IPS-NIHi7 (cell line): ENCODE results near the gene RS1.
A peak's percentile ranks its signal among the peaks of the same experiment; 100 is the strongest.

Source experiments
- DNase-seq: peaks from one replicate; pipeline ENCODE4 v3.0.0; 2012; ENCODE audit warnings: mixed read lengths; ENCODE audit errors: extremely low spot score

Gene RS1

DNA sequence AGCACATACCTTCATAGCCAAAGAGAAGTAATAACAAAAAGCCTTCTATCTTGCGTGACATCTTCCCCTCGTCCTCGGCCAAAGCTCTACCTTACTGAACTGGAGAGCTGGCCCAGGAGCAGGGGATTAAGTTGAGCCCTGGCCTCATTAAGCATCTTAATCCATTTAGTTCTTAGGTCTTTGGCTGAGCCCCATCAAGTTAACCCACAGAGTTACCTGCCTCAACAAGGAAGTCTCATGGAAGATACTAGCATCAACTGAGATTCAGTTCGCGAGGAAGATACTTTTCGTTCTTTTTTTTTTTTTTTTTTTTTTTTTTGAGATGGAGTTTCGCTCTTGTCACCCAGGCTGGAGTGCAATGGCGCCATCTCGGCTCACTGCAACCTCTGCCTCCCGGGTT lies at the start of gene RS1:
Gene RS1, minus strand, starts transcription at position 101 of the 400 bp plus-strand sequence. Its CDS starts 40 bp downstream, at position 61.
- no peak for DNase-seq

DNA sequence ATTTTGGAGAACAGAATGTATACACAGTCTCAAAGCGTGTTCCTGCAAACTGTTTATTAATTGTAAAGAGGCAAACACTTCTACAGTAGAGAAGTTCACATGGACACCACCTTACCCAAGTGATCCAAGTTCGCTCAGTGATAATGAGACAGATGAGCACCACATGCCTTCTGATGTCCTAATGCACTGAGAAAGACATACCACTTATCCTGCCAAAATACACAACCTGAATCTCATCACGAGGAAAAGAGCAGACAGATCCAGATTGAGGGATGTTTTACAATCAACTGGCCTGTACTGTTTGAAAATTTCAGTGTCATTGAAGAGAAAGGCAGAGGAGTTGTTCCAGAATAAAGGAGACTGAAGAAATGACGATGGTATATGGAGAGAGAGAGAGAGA lies 47.9 kb upstream of the RS1 start:
- DNase-seq: no peak

DNA sequence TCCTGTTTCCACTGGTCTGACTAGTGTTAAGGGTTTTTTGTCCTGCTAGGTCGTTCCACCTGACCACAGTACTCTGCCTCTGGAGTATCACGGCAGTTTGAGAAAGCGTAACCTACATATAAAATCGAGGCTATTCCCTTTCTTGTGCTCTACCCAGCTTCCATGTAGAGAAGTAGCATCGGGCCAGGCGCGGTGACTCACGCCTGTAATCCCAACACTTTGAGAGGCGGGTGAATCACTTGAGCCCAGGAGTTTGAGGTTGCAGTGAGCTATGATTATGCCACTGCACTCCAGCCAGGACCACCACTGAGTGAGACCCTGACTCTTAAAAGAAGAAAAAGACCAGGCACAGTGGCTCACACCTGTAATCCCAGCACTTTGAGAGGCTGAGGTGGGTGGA lies 43.0 kb upstream of the RS1 start:
- no peak for DNase-seq

DNA sequence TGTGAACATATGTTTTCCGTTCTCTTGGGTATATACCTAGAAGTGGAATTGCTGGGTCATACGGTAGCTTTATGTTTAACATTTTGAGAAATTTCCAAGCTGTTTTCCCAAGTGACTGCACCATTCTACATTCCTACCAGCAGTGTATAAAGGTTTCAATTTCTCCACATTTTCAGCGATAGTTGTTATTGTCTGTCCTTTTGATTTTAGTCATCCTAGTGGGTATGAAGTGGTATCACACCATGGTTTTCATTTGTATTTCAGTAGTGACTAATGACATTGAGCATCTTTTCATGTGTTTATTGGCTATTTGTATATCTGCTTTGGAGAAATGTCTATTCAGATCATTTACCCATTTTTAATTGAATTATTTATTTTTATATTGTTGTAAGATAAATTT lies 37.9 kb upstream of the RS1 start:
- DNase-seq: no peak

DNA sequence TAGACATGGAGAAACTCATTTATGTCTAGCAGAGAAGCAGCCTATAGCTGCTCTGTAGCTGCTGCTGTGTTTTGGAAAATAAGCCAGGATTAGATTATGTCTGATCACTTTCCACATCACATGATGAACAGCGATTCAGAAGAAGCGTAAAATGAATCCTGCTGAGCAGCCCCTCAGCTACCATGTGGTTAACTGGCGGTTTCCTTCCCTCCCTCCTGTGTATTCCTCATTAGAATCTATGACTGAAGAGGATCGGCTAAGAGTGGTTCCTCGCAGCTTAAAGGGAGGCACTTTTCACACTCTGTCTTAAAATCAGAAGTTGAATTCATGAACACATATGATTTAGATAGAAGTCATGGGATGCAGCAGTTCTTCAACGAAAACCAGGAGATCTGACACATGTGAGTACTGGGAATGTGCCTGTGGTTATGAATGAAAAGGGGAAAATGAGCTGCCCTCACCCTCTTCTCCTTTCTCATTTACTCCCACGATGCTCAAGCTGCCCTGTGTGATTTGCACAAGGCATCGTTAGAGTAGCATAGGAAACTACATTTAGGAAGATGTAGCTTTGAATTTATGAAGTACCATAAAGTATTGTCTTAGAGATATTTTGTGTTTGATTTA lies 35.6 kb upstream of the RS1 start, which contains the start of gene PPEF1:
Gene PPEF1, plus strand, starts transcription at position 220 of the 624 bp plus-strand sequence. Its CDS starts 136 bp downstream, at position 356.
- no peak for DNase-seq

DNA sequence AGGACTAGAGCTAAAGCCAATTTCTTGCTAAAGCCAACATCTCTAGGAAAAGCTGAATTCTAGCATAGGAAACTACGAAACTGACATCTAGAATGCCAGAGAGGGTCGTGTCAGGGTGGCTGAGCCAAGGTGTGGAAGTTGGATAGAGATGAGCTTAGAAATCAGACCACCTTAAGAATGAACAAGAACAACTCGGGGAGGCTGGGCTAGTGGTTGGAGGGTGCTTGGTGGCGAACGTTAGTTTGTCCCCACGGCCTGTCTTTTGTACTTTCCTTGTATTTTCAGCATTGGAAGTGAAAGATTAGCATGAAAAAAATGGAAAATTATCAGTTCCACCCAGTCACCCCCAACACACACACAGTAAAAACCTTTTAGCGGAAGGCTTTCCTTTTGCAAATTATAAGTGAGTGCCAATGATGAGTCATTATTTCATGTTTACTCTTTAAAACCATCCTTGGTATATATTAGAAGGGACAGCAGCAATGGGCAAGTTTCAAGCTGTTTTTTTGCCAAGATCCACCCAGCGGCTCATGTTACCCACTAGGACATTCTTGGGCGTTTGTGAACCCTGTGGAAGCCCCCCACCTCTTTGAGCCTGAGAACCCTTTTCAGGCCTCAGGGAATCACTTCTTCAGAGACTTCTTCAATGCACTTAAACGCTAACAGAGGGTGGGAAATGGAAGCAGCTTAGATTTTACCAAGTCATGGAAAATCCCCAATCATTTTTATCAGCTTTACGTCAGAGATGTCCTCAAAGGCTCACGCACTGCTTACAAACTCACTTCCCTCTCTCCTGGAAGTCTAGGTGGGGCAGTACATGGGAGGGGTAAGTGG lies 30.7 kb upstream of the RS1 start:
- no peak for DNase-seq

DNA sequence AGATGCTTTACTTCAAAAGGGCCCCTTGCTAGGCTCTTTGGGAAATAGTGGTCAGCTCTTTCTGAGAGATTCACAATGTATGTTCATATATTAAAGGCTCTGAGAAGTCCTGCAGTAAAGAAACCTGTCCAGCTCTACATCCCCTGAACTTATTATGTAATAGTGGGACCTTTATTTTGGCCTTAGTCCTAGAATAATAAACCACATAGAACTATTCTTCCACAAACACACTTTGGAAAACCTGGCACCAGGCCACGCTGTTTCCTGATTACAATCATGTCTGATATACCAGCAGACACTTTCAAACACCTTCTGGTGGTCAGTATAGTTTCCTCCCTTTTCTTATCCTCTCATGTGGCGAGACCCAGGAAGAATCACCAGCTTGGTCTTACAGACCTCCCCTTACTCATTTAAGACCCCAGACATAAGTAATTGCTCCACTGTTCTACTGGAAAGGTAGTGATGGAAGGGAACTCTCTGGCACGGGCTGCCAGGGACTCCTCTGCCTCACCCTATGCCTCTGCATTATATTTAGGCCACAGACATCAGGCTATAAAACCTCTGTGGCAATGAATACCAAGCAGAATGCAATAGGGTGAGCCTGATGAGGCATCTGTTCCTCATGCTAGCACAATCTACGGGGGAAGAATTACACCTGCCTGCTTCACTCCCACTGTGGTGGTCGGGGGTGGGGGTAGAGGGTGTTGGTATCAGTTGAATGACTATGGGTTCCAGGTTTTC lies 29.9 kb upstream of the RS1 start:
- no peak for DNase-seq

DNA sequence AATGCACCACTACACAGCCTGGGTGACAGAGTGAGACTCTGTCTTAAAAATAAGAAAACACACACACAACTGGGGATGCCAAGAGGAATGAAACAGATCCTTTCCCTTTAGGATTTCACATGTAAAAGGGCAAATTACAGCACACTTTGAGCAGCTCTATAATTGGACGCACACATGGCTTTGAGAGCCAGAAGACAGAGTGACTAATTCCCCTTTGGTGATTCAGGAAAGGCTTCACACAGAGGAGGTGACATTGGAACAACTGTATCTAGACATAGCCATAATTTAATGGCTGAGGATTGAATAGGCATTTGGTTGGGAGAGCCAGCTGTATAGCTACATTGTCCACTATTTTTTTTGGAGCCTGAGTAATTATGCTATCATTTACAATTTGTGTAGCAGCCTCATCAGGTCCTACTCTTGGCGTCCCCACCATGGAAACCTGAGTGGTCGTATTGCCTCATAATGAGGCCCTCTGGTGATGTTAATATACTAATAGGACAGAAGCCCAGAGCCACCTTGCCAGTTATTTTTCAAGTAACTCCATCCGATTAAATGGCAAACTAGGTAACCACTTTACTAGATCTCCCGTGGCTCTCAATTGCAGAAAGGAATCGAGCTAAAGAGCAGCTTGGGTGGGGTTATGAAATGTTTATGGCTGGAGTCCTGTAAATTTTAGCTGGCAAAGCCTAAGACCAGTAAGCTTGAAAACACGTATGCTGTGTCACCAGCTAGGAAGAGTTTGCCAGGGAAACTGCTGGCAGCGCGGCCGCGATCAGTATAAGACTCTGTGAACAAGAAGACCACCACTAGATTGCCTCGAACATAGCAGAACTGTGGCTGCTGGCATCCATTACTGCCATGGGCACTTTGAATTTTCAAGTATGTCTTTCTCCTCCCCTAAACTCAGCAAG lies 27.1 kb upstream of the RS1 start:
- DNase-seq: no peak

DNA sequence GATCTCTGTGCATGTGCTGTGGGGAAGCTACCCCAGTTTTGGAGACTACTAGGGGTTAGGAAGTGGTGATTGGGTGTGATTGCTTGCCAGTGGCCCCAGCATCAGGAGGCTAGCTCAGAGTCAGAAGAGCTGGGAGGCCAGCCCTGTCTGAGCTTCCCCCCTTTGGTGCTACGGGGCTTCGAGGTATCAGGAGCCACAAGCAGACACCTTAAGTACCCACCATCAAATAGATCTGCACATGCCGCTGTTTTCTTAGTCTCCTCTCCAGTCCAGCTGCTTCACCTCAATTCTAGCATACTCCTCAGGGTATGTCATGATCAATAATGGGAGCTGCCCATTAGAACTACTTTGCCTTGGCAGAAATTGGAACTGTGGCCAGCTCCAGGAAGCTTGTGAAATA lies 24.7 kb upstream of the RS1 start:
- DNase-seq: no peak

DNA sequence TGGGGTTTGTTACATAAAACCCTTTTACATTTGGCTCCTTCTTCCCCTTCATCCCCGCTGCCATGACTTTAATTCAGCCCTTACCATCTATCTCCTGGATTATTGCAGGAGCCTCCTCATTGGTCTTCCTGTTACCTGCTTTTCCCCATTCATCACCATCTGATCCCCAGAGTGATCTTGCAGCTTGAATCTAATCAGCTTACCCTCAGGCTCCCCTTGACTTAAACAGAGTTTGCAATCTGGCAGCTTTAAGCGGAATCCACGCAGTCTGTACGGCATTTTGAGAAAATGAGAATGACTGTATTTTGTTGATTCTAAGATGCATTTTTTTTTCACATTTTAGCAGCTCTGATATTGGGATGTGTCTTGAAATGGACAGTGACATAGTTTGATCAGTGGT lies 20.6 kb upstream of the RS1 start:
- no peak for DNase-seq

DNA sequence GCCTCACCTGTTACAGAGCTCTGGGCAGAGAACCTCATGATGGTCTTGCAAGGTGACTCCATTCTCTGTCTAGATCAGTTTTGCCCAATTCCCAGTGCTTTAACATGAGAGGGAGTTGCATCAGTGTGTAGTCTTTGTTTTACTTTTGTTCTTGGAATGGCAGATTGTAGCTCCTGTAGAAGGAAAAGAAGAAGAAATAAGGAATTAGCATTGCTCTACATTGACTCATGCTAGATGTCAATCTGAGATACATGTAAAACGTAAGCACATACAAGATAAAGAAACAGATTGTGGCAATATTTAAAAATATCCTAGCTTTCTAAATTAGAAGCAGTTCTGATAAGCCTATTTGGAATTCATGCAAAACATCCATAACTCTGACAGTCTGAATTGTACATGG lies 19.5 kb upstream of the RS1 start:
- no peak for DNase-seq

DNA sequence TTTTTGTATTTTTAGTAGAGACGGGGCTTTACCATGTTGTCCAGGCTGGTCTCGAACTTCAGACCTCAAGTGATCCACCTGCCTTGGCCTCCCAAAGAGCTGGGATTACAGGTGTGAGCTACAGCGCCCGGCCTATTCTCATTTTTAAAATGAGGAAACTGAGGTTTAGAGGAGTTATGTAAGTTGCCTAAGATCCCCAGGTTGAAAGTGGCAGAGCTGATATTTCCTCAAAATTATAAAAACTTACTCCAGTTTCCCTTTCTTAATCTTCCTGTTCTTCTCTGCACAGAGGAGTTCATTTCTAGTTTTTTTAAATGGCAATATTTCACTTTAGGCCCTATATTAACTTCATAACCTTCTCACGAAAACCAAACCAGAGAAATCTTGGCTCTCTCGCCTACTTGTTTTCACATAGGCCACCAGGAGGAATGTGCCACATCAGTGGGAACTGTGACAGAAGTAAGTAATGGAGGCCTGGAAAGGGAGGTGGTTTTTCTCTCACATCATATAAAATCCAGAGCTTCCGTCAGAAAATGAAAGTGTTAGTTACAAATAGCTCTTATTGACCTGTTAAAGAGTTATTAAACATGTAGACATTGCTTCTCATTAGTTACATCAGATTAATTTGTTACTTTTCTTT lies 16.1 kb upstream of the RS1 start:
- DNase-seq: no peak

DNA sequence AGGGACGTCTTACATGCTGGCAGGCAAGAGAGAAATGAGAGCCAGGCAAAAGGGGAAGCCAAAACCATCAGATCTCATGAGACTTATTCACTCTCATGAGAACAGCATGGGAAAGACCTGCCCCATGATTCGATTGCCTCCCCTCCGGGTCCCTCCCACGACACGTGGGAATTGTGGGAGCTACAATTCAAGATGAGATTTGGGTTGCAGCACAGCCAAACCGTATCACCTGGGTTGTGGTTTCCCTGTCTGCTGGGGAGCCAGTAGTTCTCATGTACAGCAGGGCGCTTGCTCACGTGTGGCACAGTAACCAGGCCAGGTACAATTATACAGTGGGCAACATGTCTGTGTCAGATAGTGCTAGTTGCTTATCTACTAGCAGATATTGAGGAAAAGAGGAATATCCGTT lies 11.1 kb upstream of the RS1 start:
- no peak for DNase-seq

DNA sequence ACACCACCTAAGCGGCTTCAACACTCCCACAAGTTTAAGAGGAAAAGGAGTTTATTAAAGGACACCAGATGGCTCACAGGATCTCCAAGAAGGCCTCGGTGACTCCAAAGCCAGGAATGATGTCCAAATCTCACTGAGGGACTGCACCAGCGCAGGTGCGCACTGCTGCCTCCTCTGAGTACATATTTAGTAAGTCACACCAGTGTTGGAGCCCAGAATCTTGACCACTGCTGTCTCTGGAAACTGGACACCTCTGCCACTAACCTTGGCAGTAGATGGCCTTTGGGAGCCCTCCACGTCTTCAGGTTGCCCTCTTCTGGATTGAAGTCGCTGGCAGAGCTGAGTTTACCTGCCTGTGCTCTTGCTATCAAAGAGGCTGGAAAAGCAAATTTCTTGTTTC lies 10.1 kb upstream of the RS1 start:
- no peak for DNase-seq

DNA sequence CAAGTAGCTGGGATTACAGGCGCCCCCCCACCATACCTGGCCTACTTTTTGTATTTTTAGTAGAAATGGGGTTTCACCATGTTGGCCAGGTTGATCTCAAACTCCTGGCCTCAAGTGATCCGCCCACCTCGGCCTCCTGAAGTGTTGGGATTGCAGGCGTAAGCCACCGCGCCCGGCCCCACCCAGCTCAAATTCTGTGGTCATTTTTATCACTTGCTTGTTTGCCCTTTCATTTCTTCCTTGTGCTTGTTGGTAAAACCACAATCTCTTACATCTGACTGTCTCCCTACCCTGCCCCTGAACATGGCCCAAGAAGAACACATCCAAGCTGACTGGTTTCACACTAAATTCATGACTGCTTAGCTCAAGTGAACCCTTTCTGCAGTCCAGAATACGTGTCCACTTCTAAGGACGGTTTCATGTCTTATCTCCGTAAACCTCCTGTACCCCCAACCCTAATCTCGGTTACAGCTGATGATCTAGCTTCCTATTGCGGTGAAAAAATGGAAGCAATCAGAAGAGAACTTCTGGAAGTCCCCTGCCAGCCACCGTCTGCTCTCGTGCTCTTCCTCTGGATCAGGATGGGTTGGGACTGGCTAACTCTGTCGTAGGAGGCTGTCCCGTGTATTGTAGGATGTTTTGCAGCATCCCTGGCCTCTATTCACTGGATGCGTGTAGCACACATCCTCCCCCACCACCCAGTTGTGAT lies 5.4 kb upstream of the RS1 start:
- no peak for DNase-seq

DNA sequence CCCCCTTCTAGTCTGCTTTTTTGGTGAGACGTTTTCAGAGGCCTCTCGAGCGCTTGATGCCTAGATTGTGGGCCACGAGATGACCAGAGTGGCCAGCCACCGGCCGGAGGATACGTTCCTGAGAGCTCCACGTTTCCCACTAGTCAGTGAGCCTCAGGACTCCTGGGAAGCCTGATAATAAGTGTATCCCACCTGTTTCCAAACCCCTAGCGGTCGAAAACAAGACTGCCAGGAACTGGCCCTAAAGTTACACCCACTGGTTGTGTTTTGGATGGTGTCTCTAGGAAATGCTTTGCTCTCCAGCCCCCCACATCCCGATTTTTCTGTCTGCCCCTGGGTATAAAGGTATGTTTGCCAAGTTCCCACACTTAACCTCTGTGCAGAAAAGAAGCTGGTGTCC lies 4.6 kb upstream of the RS1 start:
- peak; percentile 72 for DNase-seq

DNA sequence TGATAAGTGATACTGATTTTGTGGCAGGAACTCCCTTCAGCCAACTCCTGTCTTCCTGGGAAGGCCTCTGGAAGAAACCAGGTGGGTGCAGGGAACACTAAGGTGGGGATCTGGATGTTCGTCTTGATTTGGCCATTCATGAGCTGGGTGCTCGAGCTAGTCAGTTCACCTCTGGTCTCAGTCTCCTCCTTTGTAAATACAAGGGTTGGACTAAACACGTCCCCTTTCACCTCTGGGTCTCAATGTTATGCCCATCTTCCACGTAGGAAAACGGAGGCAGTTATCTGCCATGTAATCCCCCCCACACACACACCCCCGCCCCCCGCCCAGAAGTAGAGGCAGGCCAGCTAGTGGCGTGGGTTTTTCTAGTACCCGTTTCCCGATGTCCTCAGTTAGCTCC lies 4.1 kb upstream of the RS1 start:
- no peak for DNase-seq

DNA sequence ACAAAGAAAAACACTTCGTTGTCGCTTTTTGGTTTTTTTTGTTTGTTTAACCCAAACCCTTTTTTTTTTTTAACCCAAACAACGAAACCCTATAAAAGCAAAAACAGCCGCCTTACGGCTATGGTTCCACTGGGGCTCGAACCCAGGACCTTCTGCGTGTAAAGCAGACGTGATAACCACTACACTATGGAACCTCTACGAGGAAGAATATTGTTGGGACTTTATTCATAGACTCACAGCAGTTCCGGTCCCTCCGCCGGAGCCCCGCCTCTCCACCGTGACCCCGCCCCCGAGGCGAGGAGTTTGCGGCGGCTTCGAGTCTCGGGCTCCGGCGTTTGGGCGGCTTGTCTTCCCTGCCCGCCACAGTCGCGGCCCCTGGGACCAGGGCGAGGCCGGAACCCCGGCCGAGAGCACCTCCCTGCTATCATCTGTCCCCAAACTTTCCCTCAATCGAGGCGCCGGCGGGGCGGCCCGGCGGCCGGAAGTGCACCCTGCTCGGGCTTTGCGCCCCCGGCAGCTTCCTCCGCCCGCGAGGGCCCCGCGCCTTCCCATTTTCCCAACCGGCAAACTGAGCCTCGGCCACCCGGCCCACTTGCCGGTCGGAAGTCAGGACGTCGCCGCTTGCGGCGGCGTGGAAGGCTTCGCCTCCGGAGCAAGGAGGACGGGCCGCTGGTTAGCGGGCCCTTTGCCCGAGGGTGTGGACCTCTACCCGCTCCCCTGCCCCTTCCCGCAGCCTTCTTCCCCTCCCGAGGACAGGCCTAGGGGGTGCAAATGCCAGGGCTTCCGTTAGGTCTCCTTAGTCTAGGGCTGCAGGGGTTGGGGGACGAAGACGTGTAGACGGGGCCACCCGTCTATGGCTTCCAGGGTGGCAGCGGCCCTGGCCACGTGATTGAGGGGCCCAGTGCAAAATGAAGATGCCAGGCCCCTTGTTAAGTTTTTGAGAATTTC lies 3.2 kb upstream of the RS1 start:
- DNase-seq: peak; percentile 90

DNA sequence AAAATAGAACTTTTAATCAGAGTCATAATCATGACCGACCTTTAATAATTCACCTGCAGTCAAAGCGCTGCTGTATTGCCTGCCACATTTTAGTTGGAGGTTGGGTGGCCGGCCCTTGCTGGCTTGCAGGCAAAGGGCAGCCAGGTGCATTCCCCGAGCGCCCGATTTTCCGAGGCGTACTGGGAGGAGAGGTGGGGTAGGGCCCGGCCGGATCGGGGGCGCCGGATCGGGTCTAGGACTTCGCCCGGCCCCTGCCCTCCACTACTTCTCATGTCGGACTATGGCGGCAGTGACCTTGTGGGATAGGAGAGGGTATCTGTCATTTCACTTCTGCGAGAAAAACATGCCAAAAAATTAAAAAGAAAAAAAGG lies 2.5 kb upstream of the RS1 start:
- peak; percentile 50 for DNase-seq
